ENCODE results near the gene TPRN.

GRCh38 chr9:137146527-137146918 is 54.0 kb downstream of the TPRN start:
- no peak for TF ChIP-seq EZH2 (IDR thresholded peaks at IDR 0.05; ENCODE audit: borderline replicate concordance, low read depth, low read length, severe bottlenecking)
- no peak for TF ChIP-seq CTCF (IDR thresholded peaks at IDR 0.05; ENCODE audit: extremely low read depth in 1 of 2, insufficient read depth in 1 of 2, low read depth in 1 of 2, low read length in 2 of 2)
